Fibroblast of skin of abdomen (primary cell): Measurements from ENCODE around the gene ATM.
"Not testable (repeated sequence)": the region's sequence is repeated elsewhere in the genome, so short reads cannot be mapped to it uniquely, and the experiment has no call there.

Source experiments
- DNase-seq: peaks from one replicate; pipeline ENCODE4 v3.0.0-alpha.2; 2013

ATM gene

DNA sequence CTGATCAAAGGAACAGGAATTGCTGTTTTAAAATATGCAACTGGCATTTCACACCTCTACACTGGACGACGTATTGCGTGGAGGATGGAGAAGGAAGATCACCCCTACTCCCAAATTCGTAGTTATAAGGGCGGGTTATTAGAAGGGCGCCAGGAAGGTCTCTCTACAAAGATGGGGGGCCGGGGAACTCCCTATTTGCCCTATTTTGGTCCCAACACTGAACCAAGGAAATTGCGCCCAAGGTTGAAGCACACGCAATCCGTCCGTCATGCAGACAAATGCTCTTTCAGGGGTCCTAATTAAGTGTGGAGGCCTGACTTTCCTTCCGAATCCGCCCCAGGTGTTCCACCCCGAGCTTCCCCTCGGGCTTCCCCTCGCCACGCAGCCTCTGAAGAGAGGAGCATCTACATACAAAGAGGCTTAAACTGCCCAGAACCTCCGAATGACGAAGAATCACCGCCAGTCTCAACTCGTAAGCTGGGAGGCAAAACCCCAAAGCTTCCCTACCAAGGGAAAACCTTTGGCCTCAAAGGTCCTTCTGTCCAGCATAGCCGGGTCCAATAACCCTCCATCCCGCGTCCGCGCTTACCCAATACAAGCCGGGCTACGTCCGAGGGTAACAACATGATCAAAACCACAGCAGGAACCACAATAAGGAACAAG, 825 bp upstream of the ATM start:
- no peak for DNase-seq

DNA sequence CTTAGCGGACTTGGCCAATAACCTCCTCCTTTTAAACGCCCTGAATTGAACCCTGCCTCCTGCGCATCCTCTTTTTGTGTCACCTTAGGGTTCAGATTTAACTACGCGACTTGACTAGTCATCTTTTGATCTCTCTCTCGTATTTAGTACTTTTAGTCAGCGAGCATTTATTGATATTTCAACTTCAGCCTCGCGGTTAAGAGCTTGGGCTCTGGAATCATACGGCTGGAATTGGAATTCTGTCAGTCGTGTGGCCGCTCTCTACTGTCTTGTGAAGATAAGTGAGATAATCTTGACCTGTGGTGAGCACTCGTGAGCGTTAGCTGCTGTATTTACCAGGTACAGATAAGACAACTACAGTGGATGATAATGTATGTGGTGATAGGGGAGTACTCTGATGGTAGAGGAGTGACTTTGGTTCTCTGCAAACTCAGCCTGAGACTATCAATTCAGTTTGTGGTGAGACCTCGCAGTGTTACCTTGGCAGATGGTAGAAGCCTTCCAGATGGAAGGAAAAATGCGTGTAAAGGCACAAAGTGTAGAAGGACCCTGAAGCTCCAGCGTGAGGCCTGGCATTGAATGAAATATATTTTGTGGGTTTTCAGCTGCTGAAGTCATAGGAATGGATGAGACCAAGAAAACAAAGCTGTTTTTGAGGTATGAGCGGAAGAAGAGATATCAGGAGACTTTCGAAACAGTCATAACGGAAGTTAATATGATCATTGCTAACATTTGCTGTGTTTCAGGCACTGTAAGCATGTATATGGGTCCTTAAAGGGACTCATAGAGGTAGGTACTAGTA, 682 bp downstream of the ATM start:
- DNase-seq: no peak

DNA sequence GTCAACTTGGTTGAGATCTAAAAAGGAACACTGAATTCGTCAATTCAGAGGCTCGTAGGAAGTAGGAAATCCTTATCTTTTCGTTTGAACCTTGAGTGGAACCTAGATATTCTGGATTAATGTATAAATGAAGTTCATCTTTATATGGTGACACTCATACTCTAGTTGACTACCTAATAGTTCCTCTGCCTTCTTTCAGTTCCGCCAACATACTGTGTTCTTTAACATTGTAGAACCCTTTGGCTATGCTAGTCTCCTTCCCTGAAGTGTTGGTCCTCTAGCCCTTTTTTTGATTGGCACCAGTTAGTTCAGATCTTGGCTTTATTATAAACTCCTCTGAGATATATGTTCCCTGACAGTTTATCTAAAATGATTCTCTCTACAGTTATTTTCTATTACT, 1.5 kb downstream of the ATM start:
- DNase-seq: no peak

DNA sequence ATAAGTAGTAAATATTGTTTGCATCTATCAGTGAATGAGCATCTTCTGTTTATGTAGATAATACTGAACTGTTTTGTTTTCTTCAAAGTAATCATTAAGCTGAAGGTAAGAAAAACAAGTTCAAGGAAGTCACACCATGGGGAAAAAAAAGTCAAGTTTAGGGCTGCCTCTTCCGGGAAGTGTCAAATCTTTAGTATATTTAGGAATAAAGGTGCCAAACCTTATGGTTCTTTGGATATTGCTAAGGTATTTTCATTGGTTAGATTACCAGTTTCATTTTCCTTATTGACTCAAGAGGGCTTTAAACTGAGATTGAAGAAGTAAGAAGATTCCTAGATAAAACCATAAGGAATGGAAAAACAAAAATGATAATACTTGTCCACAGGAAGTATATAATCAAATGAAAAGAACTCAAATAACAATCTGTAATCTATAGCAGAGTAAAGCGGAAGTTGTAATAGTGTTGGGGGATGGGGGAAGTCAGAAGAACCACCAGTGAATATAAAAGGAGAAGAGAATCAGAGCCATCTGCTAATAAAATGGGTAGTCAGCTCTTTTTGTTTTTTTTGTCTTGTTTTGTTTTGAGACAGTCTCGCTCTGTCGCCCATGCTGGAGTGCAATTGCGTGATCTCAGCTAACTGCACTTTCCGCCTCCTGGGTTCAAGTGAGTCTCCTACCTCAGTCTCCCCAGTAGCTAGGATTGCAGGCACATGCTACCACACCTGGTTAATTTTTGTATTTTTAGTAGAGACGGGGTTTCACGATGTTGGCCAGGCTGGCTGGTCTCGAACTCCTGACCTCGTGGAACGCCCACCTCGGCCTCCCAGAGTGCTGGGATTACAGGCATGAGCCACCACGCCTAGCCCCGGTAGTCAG, 2.3 kb downstream of the ATM start:
- DNase-seq: no peak

DNA sequence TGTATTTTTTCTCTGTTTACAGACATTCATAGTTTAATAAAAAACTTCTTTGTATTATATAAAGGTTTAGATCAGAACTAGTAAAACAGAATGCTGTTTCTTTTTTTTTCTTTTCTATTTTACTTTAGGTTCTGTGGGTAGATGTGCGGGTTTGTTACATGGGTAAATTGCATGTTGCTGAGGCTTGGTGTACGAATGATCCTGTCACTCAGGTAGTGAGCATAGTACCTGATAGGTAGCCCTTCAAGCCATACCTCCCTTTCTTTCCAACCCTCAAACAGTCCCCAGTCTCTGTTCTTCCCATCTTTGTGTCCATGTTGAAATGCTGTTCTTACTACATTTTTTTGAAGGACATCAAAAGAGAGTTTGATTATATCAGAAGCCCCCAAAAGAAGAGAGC, 3.2 kb downstream of the ATM start:
- DNase-seq: no peak

DNA sequence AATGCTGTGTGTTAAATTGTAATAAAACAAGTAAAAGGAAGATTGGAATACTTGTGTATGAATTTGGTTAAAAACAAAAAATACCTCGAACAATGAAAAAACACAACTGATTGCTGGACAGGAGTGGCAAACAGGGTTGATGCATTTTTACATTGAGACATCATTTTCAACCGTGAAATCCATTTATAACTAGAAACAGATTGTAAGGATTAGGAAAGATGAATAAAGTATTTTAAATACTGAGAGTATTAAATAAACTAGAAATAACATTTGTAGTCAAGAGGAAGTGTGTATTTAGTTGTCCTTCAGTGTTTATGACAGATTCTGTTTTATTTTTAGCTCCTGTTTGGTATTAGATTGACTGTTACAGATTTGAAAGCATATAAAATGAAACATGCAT, 5.4 kb downstream of the ATM start:
- no peak for DNase-seq

DNA sequence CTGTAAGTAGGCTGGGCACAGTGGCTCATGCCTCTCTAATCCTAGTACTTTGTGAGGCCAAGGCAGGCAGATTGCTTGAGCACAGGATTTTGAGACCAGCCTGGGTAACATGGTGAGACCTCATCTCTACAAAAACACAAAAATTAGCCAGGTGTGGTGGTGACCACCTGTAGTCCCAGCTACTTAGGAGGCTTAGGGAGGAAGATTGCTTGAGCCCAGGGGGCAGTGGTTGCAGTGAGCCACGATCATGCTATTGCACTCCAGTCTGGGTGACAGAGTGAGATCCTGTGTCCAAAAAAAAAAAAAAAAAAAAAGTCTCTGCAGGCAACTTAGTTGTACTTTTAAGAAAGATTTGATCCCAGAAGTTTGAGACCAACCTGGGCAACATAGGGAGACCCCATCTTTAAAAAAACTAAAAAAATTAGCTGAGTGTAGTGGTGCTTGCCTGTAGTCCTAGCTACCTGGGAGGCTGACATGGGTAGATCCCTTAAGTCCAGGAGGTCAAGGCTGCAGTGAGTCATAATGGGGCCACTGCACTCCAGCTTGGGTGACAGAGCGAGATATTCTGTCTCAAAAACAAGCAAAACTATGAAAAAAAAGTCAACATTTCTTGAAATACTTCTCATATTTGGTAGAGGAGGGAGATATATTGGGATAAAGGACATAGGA, 10.5 kb downstream of the ATM start:
- no peak for DNase-seq

DNA sequence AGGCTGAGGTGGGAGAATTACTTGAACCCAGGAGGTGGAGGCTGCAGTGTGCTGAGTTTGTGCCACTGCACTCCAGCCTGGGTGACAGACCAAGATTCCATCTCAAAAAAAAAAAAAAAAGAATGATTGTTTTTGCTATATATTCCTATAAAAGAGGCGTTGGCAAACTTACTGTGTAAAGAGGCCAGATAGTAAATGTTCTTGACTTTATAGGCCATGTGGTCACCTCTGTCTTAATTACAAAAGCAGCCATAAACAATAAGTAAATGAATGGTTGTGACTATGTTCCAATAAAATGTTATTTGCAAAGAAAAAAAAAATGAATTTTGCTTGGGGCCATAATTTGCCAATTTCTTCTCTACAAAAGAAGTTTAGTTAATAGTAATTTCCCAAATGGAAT, 12.3 kb downstream of the ATM start:
- DNase-seq: no peak

DNA sequence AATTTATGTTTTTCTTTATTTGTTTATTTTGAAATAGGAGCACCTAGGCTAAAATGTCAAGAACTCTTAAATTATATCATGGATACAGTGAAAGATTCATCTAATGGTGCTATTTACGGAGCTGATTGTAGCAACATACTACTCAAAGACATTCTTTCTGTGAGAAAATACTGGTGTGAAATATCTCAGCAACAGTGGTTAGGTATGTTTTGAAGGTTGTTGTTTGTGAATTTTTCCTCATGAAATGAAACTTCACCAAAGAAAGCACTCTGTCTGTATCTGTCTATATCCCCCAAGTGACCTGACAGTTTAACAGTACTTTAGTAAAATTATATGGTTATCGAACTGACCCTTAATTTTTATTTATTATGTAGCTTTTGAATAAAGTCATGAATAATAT, 12.8 kb downstream of the ATM start:
- DNase-seq: no peak

DNA sequence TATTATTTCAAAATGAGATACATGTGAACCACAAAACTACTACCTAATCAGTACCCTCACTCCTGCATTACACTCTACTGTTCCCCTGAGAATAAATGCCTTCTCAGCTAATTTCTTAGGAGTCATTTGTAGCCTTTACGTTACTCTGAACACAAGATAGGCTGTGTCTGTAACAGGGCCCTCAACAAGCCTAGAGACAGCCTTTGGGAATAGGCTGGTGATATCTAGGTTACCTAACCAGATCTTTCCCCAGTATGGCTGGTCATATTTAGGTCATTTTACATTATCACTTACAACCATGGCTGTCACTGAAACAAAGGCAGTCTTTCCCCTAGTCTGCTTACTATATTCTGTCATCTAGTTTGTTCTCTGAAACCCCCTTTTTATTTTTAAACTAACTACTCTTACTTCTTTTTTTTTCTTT, 14.2 kb downstream of the ATM start:
- DNase-seq: no peak

DNA sequence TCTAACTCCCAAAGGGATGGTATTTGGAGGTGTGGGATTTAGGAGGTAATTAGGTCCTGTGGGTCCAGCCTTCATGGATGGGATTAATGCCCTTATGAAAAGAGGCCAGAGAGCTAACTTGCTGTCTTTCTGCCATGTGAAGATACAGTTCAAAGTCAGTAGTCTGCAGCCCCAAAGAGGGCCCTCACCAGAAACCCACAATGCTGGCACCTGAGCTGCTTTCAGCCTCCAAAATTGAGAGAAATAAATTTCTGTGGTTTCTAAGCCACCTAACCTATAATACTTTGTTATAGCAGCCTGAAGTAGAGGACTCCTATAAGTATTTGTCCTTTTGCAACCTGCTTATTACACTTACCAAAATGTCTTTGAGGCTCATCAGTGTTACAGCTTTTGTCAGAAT, 16.2 kb downstream of the ATM start:
- DNase-seq: no peak

DNA sequence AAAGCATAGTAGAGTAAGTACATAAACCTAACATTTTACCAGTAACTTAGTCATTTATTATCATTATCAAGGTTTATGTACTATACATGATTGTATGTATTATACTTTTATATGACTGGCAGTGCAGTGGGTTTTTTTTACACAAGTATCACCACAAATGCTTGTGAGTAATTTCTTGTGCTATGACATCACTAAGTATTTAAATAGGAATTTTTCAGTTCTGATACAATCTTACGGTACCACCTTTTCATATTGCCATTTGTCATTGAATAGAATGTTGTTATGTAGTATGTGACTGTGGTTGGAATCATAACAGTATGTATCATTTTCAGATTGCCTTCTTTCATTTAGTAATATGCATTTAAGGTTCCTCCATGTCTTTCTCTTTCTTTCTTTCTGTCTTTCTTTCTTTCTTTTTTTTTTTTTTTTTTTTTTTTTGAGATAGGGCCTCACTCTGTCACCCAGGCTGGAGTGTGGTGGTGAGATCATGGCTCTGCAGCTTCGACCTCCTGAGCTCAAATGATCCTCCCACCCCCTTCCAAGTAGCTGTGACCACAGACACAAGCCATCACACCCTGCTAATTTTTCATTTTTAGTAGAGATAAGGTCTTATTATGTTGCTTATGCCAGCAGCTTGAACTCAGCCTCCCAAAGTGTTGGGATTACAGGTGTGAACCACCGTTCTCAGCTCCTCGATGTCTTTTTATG, 18.6 kb downstream of the ATM start:
- DNase-seq: no peak

DNA sequence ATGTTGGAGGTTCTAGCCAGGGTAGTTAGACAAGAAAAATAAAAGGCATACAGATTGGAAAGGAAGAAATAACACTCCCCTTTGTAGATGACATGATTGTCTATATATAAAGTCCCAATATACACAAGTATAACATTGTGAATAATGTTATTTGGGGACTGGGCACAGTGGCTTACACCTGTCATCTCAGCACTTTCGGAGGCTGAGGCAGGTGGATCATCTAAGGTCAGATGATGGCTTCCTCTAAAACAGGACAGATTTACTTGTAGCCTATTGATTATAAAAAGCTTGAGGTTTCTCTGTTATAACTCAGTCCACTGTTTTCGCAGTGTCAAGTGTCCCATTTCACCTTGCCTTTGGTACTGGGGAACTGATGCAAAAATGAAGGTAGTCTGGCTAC, 19.6 kb downstream of the ATM start:
- no peak for DNase-seq

DNA sequence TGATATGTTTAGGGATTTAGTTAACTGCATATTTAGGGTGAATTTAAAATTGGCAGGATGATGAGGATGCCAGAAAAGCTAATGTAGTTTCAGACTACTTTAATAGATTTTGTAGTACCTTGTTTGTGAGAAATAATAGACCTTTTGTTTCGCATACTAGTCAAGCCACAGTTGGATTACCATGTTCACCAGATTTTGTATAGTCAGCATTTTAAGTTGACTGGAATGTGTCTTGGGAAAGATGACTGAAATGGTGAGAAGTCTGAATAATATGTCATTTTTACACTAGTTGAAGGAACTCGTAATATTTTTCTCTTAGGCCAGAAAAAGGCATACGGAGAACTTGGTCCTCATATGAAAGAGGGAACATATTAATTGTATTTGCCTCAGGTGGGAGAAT, 23.4 kb downstream of the ATM start:
- DNase-seq: no peak

DNA sequence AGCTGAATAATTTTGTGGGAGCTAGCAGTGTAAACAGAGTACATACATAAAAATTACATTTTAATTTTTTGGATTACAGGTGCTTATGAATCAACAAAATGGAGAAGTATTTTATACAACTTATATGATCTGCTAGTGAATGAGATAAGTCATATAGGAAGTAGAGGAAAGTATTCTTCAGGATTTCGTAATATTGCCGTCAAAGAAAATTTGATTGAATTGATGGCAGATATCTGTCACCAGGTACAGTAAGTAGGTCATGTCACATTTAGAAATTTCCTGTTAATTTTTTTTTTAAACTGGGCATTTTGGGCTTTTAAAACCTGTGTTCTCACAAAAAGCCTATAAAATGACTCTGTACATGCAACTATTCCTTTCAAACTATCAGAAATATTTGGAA, 24.0 kb downstream of the ATM start:
- no peak for DNase-seq

DNA sequence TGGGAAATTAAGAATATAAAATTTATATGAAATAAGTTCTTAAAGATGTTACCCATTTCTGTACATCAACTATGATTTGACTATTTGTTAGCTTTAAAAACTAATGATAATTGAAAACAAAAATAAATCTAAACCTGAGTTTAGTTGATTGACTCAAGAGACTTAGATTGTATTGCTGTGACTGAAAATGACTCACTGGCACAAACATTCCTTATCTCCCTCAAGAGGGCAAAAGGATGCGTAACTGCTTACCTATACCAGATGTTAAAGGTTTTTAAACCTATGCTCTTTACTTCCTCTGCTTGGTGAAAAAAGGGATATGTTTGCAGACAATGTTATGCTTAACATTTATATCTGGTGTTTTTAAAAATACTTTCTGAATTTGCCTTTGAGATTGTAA, 30.3 kb downstream of the ATM start:
- peak; percentile 2 for DNase-seq

DNA sequence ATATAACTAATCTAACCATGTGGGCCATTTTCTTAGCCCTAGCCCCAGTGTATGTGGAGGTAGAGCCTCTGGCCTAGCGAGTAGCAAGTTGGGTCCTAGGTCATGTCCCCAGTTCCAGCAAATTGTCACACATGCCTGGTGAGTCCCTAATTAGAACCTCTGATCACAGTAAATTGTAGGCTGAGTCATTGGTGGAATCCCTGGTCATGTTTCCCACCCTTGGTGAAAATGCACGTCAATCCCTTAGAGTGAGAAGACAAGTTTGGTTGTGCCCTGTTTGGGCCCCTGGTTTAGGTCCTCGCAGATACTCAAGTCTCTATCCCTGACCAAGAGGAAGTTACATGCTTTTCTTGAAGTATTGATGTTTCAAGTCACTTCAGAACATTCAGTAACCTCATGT, 46.7 kb downstream of the ATM start:
- no peak for DNase-seq

DNA sequence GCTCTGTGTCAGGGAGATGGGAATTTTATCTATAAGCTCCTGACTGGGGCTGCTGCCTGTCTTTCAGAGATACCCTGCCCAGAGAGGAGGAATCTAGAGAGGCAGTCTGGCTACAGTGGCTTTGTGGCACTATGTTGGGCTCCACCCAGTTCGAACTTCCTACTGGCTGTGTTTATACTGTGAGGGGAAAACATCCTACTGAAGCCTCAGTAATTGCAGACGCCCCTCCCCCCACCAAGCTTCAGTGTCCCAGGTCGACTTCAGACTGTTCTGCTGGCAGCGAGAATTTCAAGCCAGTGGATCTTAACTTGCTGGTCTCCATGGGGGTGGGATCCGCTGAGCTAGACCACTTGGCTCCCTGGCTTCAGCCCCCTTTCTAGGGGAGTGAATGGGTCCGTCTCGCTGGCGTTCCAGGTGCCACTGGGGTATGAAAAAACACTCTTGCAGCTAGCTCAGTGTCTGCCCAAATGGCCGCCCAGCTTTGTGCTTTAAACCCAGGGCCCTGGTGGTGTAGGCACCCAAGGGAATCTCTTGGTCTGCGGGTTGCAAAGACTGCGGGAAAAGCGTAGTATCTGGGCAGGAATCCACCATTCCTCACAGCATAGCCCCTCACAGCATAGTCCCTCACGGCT, 54.2 kb downstream of the ATM start:
- DNase-seq: not testable (repeated sequence)

DNA sequence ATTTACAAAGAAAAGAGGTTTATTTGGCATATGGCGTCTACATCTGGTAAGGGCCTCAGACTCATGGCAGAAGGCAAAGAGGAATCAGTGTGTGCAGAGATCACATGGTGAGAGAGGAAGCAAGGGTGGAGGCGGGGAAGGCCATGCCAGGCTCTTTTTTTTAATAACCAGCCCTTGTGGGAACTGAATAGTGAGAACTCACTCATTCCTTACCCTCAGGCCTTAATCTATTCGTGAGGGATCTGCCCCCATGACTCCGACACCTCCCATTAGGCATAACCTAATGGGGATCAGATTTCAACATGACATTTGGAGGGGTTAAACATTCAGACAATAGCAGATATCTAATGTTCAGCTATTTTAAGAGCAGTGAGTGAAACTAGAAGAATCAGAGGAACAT, 55.7 kb downstream of the ATM start:
- DNase-seq: no peak

DNA sequence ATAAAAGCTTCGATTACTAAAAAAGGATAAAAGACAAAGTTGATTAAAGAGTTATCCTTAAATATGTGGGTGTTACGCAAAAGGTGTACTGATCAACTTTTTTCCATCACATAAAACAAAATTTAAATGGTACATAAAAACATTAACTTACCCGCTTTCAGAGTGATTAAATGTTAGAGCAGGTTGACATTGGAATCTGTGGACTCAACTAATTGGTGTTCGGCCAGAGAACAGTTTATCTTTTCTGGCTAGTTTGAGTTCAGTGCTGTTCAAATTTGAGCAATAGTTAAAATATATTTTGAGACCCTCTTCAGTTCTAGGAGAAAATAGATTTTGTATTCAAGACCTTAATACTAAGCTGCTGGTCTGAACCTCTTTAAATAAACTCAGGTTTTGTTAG, 56.1 kb downstream of the ATM start:
- no peak for DNase-seq

DNA sequence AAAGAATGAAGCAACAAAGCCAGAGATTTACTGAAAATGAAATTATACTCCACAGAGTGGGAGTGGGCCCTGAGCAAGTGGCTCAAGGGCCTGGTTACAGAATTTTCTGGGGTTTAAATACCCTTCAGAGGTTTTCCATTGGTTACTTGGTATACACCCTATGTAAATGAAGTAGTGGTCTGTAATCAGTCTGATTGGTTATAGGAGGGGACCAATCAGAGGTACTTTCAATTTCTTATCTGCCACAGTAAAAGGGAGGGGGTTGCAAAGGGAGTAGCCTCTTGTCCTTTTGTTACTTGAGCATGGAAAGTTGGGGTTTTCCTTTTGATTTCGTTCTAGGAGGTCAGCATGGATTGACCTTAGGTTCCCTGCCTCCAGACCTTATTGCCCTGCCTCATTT, 63.5 kb downstream of the ATM start:
- DNase-seq: no peak

DNA sequence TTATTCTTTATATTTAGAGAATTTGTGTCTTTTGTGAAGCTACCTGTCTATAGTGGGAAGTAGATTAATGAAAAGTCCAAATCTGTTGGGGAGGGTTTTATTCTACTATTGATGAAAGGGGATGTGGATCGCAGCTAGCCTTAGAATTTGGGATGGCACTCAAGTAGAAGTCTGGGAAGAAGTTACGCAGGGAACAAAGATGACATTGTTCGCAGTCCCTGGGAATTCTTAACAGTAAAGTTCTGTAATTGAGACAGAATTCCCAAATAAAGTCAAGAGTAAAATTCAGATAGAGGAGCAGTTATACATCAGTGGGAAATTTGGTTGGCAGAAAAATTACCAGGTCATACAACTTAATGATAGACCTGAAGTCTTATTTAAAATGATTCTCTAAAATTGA, 64.1 kb downstream of the ATM start:
- DNase-seq: no peak
